H9 (cell line): ENCODE data around the gene LRRN4CL. TPM values are rescaled to one million over a fixed set of nuclear protein-coding genes. Genes with fewer than 3 reads are reported as not detected.
A peak's percentile ranks its signal among the peaks of the same experiment; 100 is the strongest.

Experiments used
- DNase-seq: peaks from one replicate; pipeline ENCODE4 v3.0.0-alpha.2; 2017
- H2AFZ ChIP-seq: one replicate; pipeline ENCODE4 v1.6.1; 2013; ENCODE audit warnings: mild to moderate bottlenecking, low read length, control low read depth, moderate library complexity
- H2AK5ac ChIP-seq: 2 replicates; pipeline ENCODE4 v1.6.1; 2013; ENCODE audit warnings: low read length, control low read depth, mixed read lengths; ENCODE audit not compliant: insufficient read length
- H2BK120ac ChIP-seq: one replicate; pipeline ENCODE4 v1.6.1; 2013; ENCODE audit warnings: low read depth, mild to moderate bottlenecking, low read length, control low read depth, inconsistent platforms; ENCODE audit not compliant: poor library complexity, severe bottlenecking
- H2BK12ac ChIP-seq: 2 replicates; pipeline ENCODE4 v1.6.1; 2013; ENCODE audit warnings: low read length, control low read depth, mixed read lengths, low read depth; ENCODE audit not compliant: insufficient read length
- H2BK15ac ChIP-seq: 2 replicates; pipeline ENCODE4 v1.6.1; 2013; ENCODE audit warnings: low read depth, low read length, control low read depth
- H2BK20ac ChIP-seq: one replicate; pipeline ENCODE4 v1.6.1; 2013; ENCODE audit warnings: low read depth, mild to moderate bottlenecking, low read length, control low read depth, inconsistent platforms; ENCODE audit not compliant: poor library complexity, severe bottlenecking
- H2BK5ac ChIP-seq: 2 replicates; pipeline ENCODE4 v1.6.1; 2013; ENCODE audit warnings: low read length, control low read depth, mixed read lengths; ENCODE audit not compliant: insufficient read length
- H3K14ac ChIP-seq: 2 replicates; pipeline ENCODE4 v1.6.1; 2013; ENCODE audit warnings: low read length, control low read depth; ENCODE audit not compliant: insufficient read depth
- H3K18ac ChIP-seq: 2 replicates; pipeline ENCODE4 v1.6.1; 2013; ENCODE audit warnings: low read depth, mild to moderate bottlenecking, mixed read lengths, low read length, control low read depth; ENCODE audit not compliant: insufficient read length
- H3K23ac ChIP-seq: 2 replicates; pipeline ENCODE4 v1.6.1; 2013; ENCODE audit warnings: low read length, control low read depth, mixed read lengths, low read depth; ENCODE audit not compliant: insufficient read length
- H3K23me2 ChIP-seq: 2 replicates; pipeline ENCODE4 v1.6.1; 2013; ENCODE audit warnings: low read depth, mild to moderate bottlenecking, mixed read lengths, low read length, control low read depth; ENCODE audit not compliant: insufficient read length, poor library complexity, severe bottlenecking
- H3K27ac ChIP-seq: 2 replicates; pipeline ENCODE4 v1.5.1; 2013; ENCODE audit warnings: low read length, control low read depth, mixed read lengths, low read depth; ENCODE audit not compliant: insufficient read length
- H3K27me3 ChIP-seq: 2 replicates; pipeline ENCODE4 v1.6.1; 2013; ENCODE audit warnings: low read length, control low read depth, inconsistent platforms; ENCODE audit not compliant: insufficient read depth
- H3K4ac ChIP-seq: 2 replicates; pipeline ENCODE4 v1.6.1; 2013; ENCODE audit warnings: low read depth, mild to moderate bottlenecking, control low read depth, inconsistent platforms, low read length, moderate library complexity
- H3K4me1 ChIP-seq: 2 replicates; pipeline ENCODE4 v1.6.1; 2013; ENCODE audit warnings: low read length, control low read depth, inconsistent platforms; ENCODE audit not compliant: insufficient read depth
- H3K4me2 ChIP-seq: 2 replicates; pipeline ENCODE4 v1.6.1; 2013; ENCODE audit warnings: low read length, control low read depth, mixed read lengths; ENCODE audit not compliant: insufficient read length, insufficient read depth
- H3K56ac ChIP-seq: 2 replicates; pipeline ENCODE4 v1.6.1; 2013; ENCODE audit warnings: low read depth, mild to moderate bottlenecking, mixed read lengths, low read length, control low read depth; ENCODE audit not compliant: insufficient read length
- H3K79me1 ChIP-seq: 2 replicates; pipeline ENCODE4 v1.6.1; 2013; ENCODE audit warnings: low read depth, mild to moderate bottlenecking, moderate library complexity, low read length, control low read depth, inconsistent platforms; ENCODE audit not compliant: insufficient read depth, poor library complexity, severe bottlenecking
- H3K79me2 ChIP-seq: 2 replicates; pipeline ENCODE4 v1.6.1; 2013; ENCODE audit warnings: low read length, control low read depth, inconsistent platforms; ENCODE audit not compliant: insufficient read depth
- H3K9ac ChIP-seq: 2 replicates; pipeline ENCODE4 v1.6.1; 2013; ENCODE audit warnings: low read length, control low read depth, mixed read lengths; ENCODE audit not compliant: insufficient read length; ENCODE audit errors: extremely low read depth
- H3K9me3 ChIP-seq: one replicate; pipeline ENCODE4 v1.6.1; 2013; ENCODE audit warnings: low read depth, low read length, inconsistent platforms; ENCODE audit not compliant: control insufficient read depth
- H3T11ph ChIP-seq: one replicate; pipeline ENCODE4 v1.6.1; 2013; ENCODE audit warnings: mild to moderate bottlenecking, low read length, control low read depth, inconsistent platforms
- H4K20me1 ChIP-seq: one replicate; pipeline ENCODE4 v1.6.1; 2013; ENCODE audit not compliant: control insufficient read depth, insufficient read length, insufficient read depth
- H4K5ac ChIP-seq: 2 replicates; pipeline ENCODE4 v1.6.1; 2013; ENCODE audit warnings: low read depth, mild to moderate bottlenecking, mixed read lengths, low read length, control low read depth; ENCODE audit not compliant: insufficient read length
- H4K8ac ChIP-seq: replicated peaks from 2 replicates; pipeline ENCODE4 v1.6.1; 2013; ENCODE audit warnings: low read length, control low read depth, mixed read lengths, low read depth; ENCODE audit not compliant: insufficient read length
- H4K91ac ChIP-seq: 2 replicates; pipeline ENCODE4 v1.6.1; 2013; ENCODE audit warnings: low read depth, mild to moderate bottlenecking, moderate library complexity, mixed read lengths, low read length, control low read depth; ENCODE audit not compliant: insufficient read length
- H3K27ac Mint-ChIP-seq, 3 experiments: 2 replicates in 2 of 3; 3 replicates in 1 of 3; pipeline ENCODE4 v1.8.0; 2020 to 2021; ENCODE audit warnings: mixed read lengths in 3 of 3, mild to moderate bottlenecking in 1 of 3, moderate library complexity in 1 of 3
- H3K27me3 Mint-ChIP-seq: 2 replicates; pipeline ENCODE4 v1.8.0; 2021; ENCODE audit warnings: low read depth, mild to moderate bottlenecking, moderate library complexity, mixed read lengths
- H3K36me3 Mint-ChIP-seq, 3 experiments: 2 replicates in 2 of 3; 3 replicates in 1 of 3; pipeline ENCODE4 v1.8.0; 2020 to 2021; ENCODE audit warnings: low read depth in 3 of 3, mixed read lengths in 3 of 3; ENCODE audit not compliant: insufficient read depth in 1 of 3
- H3K4me1 Mint-ChIP-seq, 2 experiments: 2 replicates each; pipeline ENCODE4 v1.8.0; 2020; ENCODE audit warnings: mixed read lengths in 2 of 2
- H3K4me3 Mint-ChIP-seq, 2 experiments: 2 replicates in 1 of 2; 3 replicates in 1 of 2; pipeline ENCODE4 v1.8.0; 2020 to 2021; ENCODE audit warnings: mild to moderate bottlenecking in 2 of 2, mixed read lengths in 2 of 2, moderate library complexity in 1 of 2
- H3K9me3 Mint-ChIP-seq, 2 experiments: 2 replicates in 1 of 2; 3 replicates in 1 of 2; pipeline ENCODE4 v1.8.0; 2020; ENCODE audit warnings: mild to moderate bottlenecking in 2 of 2, mixed read lengths in 2 of 2, moderate library complexity in 1 of 2
- WGBS: extraction: QIAGEN DNeasy Blood & Tissue Kit; methylation state at CpG from one replicate; pipeline ENCODE4 v1.1.7; 2013; ENCODE audit warnings: missing lambda C conversion rate, low lambda C conversion rate, mixed read lengths; ENCODE audit not compliant: insufficient read length; ENCODE audit errors: extremely low coverage; 5-methylcytosine and 5-hydroxymethylcytosine counted together
- total RNA-seq: library from RNA; stranded (reverse); gene quantifications from 2 replicates; pipeline ENCODE4 v1.2.1, GENCODE V29; 2021
- TF ChIP-seq, protein P1 (sequence below): fragments of 200-600 bp; sonication (generic); conservative IDR thresholded peaks from 3 replicates; pipeline ENCODE4 v1.8.0; 2021; ENCODE audit warnings: antibody characterized with exemption, mild to moderate bottlenecking

Gene LRRN4CL
- total RNA-seq, 1 experiment from 2014 or later: 0.59 TPM

DNA sequence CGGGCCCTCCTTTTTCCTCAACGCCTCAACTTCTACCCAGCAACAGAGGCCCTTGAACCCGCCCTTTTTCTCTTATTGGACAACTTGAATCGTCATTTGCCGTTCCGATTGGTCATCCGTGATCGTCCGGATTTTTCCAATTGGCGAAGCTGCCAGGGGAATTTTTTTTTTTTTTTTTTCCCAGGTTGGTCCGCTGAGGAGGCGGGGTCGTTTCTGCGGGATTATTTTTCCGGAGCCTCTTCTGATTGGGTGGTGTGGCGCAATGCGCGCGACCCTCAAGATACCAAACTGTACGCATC is 38.5 kb upstream of the LRRN4CL start:
- Mint-ChIP-seq H3K9me3 (no peaks in the 10 kb centered on the region), H3K27ac (peak overlapping the region; percentile 99 to 100 (median 100)), H3K36me3 (peaks cover 20 to 43% (median 35%) of the 10 kb centered on the region in 3 experiments), H3K27me3 (no peaks in the 10 kb centered on the region), H3K4me1 (peaks cover 20 to 27% of the 10 kb centered on the region in 2 experiments), H3K4me3 (peak overlapping the region; percentile 89 to 95)
- Histone ChIP-seq H3K56ac (no peak overlapping the region), H4K5ac (no peak overlapping the region), H2AFZ (no peak overlapping the region), H3K79me1 (peaks cover 6% of the 10 kb centered on the region), H4K91ac (no peak overlapping the region), H3K9me3 (no peaks in the 10 kb centered on the region), H4K20me1 (no peaks in the 10 kb centered on the region), H3K18ac (peak overlapping the region; percentile 45), H3K27ac (peak overlapping the region; percentile 96), H2BK15ac (no peak overlapping the region), H3K4me1 (no peaks in the 10 kb centered on the region), H2BK12ac (no peak overlapping the region), H3K27me3 (no peaks in the 10 kb centered on the region), H3T11ph (no peak overlapping the region), H3K14ac (no peak overlapping the region), H3K79me2 (peaks cover 30% of the 10 kb centered on the region), H3K23me2 (peaks cover 25% of the 10 kb centered on the region), H3K4ac (no peak overlapping the region), H4K8ac (no peak overlapping the region), H2BK5ac (no peak overlapping the region), H3K4me2 (peak overlapping the region; percentile 99), H2AK5ac (no peak overlapping the region), H3K9ac (peak overlapping the region; percentile 93), H2BK120ac (no peak overlapping the region), H2BK20ac (no peak overlapping the region), H3K23ac (no peak overlapping the region)
- TF ChIP-seq, protein P1, sequence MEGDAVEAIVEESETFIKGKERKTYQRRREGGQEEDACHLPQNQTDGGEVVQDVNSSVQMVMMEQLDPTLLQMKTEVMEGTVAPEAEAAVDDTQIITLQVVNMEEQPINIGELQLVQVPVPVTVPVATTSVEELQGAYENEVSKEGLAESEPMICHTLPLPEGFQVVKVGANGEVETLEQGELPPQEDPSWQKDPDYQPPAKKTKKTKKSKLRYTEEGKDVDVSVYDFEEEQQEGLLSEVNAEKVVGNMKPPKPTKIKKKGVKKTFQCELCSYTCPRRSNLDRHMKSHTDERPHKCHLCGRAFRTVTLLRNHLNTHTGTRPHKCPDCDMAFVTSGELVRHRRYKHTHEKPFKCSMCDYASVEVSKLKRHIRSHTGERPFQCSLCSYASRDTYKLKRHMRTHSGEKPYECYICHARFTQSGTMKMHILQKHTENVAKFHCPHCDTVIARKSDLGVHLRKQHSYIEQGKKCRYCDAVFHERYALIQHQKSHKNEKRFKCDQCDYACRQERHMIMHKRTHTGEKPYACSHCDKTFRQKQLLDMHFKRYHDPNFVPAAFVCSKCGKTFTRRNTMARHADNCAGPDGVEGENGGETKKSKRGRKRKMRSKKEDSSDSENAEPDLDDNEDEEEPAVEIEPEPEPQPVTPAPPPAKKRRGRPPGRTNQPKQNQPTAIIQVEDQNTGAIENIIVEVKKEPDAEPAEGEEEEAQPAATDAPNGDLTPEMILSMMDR: no peak
- peak; percentile 93 for DNase-seq
- no CpG with 5 or more reads among the region's 20 CpGs for WGBS
